Islet precursor cell (in vitro differentiated cells): ENCODE results near the gene TMEM165.
A peak's percentile ranks its signal among the peaks of the same experiment; 100 is the strongest.
"Not testable (repeated sequence)": the region's sequence is repeated elsewhere in the genome, so short reads cannot be mapped to it uniquely, and the experiment has no call there.

ENCODE experiments used
- DNase-seq: peaks from one replicate; pipeline ENCODE4 v3.0.0-alpha.2; 2018

The TMEM165 gene

GRCh38 chr4:55395529-55396307 is at the start of gene TMEM165:
TMEM165 (plus strand) TSS chr4:55395957; CDS start chr4:55396190, 233 bp downstream.
- DNase-seq = peak; percentile 97

GRCh38 chr4:55345980-55346850 is 49.5 kb upstream of the TMEM165 start, which contains the start of gene SRD5A3:
SRD5A3 (plus strand) TSS chr4:55346242; CDS start chr4:55346337, 95 bp downstream.
- peak; percentile 87 for DNase-seq

- no peak for DNase-seq
Observed at GRCh38 chr4:55346851-55347255, 48.9 kb upstream of the TMEM165 start.

GRCh38 chr4:55347610-55348228 is 48.0 kb upstream of the TMEM165 start:
- no peak for DNase-seq

GRCh38 chr4:55348466-55348865 is 47.3 kb upstream of the TMEM165 start:
- no peak for DNase-seq

- not testable (repeated sequence) for DNase-seq
Observed at GRCh38 chr4:55350870-55351269, 44.9 kb upstream of the TMEM165 start.

- DNase-seq = no peak
Observed at GRCh38 chr4:55351824-55352223, 43.9 kb upstream of the TMEM165 start.

- no peak for DNase-seq
Observed at GRCh38 chr4:55352726-55353125, 43.0 kb upstream of the TMEM165 start.

GRCh38 chr4:55353228-55353747 is 42.5 kb upstream of the TMEM165 start:
- DNase-seq = not testable (repeated sequence)

- DNase-seq = no peak
Observed at GRCh38 chr4:55354648-55355047, 41.1 kb upstream of the TMEM165 start.

GRCh38 chr4:55355555-55355954 is 40.2 kb upstream of the TMEM165 start:
- no peak for DNase-seq

- DNase-seq = no peak
Observed at GRCh38 chr4:55356991-55357461, 38.7 kb upstream of the TMEM165 start.

- no peak for DNase-seq
Observed at GRCh38 chr4:55358246-55358645, 37.5 kb upstream of the TMEM165 start.

GRCh38 chr4:55358668-55359067 is 37.1 kb upstream of the TMEM165 start:
- no peak for DNase-seq

- DNase-seq = no peak
Observed at GRCh38 chr4:55359397-55359916, 36.3 kb upstream of the TMEM165 start.

GRCh38 chr4:55362938-55363337 is 32.8 kb upstream of the TMEM165 start:
- not testable (repeated sequence) for DNase-seq

GRCh38 chr4:55363691-55364351 is 31.9 kb upstream of the TMEM165 start:
- no peak for DNase-seq

GRCh38 chr4:55364691-55365344 is 30.9 kb upstream of the TMEM165 start:
- DNase-seq = no peak

GRCh38 chr4:55365345-55365728 is 30.4 kb upstream of the TMEM165 start:
- DNase-seq = no peak

- no peak for DNase-seq
Observed at GRCh38 chr4:55366621-55367020, 29.1 kb upstream of the TMEM165 start.

- no peak for DNase-seq
Observed at GRCh38 chr4:55367084-55367722, 28.6 kb upstream of the TMEM165 start.
